Smooth muscle cell (in vitro differentiated cells): ENCODE data around the gene ZNF41. TPM values are rescaled to one million over a fixed set of nuclear protein-coding genes. Genes with fewer than 3 reads are reported as not detected.

ENCODE experiments used
- DNase-seq: peaks from one replicate; lab custom pipeline; 2025; ENCODE audit not compliant: unreplicated experiment; lab: John Stamatoyannopoulos, UW
- H2AFZ ChIP-seq: fragments of 200-600 bp; sonication (generic); 2 replicates; pipeline ENCODE4 v1.6.0; 2016; ENCODE audit warnings: antibody characterized with exemption, low read depth, mild to moderate bottlenecking
- H3F3A ChIP-seq: fragments of 200-600 bp; sonication (generic); 2 replicates; pipeline ENCODE4 v1.6.0; 2017; ENCODE audit warnings: antibody characterized with exemption, low read depth
- H3K27ac ChIP-seq: fragments of 200-600 bp; sonication (generic); 2 replicates; pipeline ENCODE4 v1.5.1; 2016; ENCODE audit warnings: low read depth, mild to moderate bottlenecking
- H3K27me3 ChIP-seq: fragments of 200-600 bp; sonication (generic); 2 replicates; pipeline ENCODE4 v1.6.1; 2016; ENCODE audit warnings: low read depth, mild to moderate bottlenecking
- H3K36me3 ChIP-seq: fragments of 200-600 bp; sonication (generic); 2 replicates; pipeline ENCODE4 v1.5.1; 2016; ENCODE audit warnings: low read depth
- H3K4me1 ChIP-seq: fragments of 200-600 bp; sonication (generic); 2 replicates; pipeline ENCODE4 v1.5.1; 2016; ENCODE audit warnings: low read depth
- H3K4me2 ChIP-seq: fragments of 200-600 bp; sonication (generic); 2 replicates; pipeline ENCODE4 v1.6.0; 2016; ENCODE audit warnings: mild to moderate bottlenecking
- H3K4me3 ChIP-seq: fragments of 200-600 bp; sonication (generic); 2 replicates; pipeline ENCODE4 v1.5.1; 2016; ENCODE audit warnings: mild to moderate bottlenecking
- H3K79me2 ChIP-seq: fragments of 200-600 bp; sonication (generic); 2 replicates; pipeline ENCODE4 v1.6.0; 2016; ENCODE audit warnings: low read depth, mild to moderate bottlenecking
- H3K9ac ChIP-seq: fragments of 200-600 bp; sonication (generic); 2 replicates; pipeline ENCODE4 v1.6.0; 2016; ENCODE audit warnings: low read depth
- H3K9me3 ChIP-seq: fragments of 200-600 bp; sonication (generic); replicated peaks from 2 replicates; pipeline ENCODE4 v1.5.1; 2016; ENCODE audit warnings: low read depth
- H4K20me1 ChIP-seq: fragments of 200-600 bp; sonication (generic); 2 replicates; pipeline ENCODE4 v1.6.0; 2016; ENCODE audit warnings: low read depth
- CTCF ChIP-seq: fragments of 200-600 bp; sonication (generic); IDR thresholded peaks from 2 replicates; pipeline ENCODE4 v1.5.1; 2017; ENCODE audit warnings: borderline replicate concordance, mild to moderate bottlenecking, antibody characterized with exemption; ENCODE audit not compliant: insufficient read depth, poor library complexity, severe bottlenecking
- WGBS: methylation state at CpG from one replicate; pipeline ENCODE4 v1.1.7; 2016; ENCODE audit warnings: low lambda C conversion rate; 5-methylcytosine and 5-hydroxymethylcytosine counted together
- polyA plus RNA-seq: library from polyadenylated mRNA; unstranded; fragments of >200 nt; fragmentation: Nextera tagmentation; extraction: Ambion mirVana; gene quantifications from 2 replicates; pipeline ENCODE4 v1.2.1, GENCODE V29; 2016
- total RNA-seq: library from RNA; depleted of rRNA; stranded (reverse); fragments of >200 nt; gene quantifications from 2 replicates; pipeline ENCODE4 v1.2.3, GENCODE V29; 2014

ZNF41 gene
- total and polyA plus RNA-seq, 2 experiments from 2014 or later: 4.6 TPM

DNA sequence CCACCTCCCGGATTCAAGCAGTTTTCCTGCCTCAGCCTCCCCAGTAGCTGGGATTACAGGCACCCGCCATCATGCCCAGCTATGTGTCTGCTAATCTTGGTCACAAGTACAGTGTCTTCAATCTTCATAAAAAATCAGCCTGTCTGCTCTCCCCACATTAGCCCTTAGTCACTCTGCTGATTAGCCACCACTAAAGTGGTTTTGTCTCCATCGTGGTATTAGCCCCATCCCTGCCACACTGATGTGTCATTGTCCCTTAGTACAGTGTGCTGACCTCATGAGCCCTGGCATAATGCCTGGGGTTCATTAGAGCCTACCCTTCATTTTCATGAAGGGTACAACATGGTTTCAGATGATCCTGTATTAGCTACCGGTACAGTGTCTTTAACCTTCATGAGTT lies 62.8 kb downstream of the ZNF41 start:
- no peak overlapping the region for H3K27ac ChIP-seq
- H3K36me3 ChIP-seq: no peaks in the 10 kb centered on the region
- H3K4me2 ChIP-seq: no peak overlapping the region
- no peak overlapping the region for H3K4me3 ChIP-seq
- H3K9ac ChIP-seq: no peak overlapping the region
- no peaks in the 10 kb centered on the region for H3K4me1 ChIP-seq
- WGBS: 68% methylated on average over 4 of the region's 4 CpGs
- H4K20me1 ChIP-seq: no peaks in the 10 kb centered on the region
- no peaks in the 10 kb centered on the region for H3K27me3 ChIP-seq
- no peak for TF ChIP-seq CTCF
- no peaks in the 10 kb centered on the region for H3K9me3 ChIP-seq
- H3F3A ChIP-seq: no peaks in the 10 kb centered on the region
- H3K79me2 ChIP-seq: no peaks in the 10 kb centered on the region
- H2AFZ ChIP-seq: no peak overlapping the region
- no peak for DNase-seq

DNA sequence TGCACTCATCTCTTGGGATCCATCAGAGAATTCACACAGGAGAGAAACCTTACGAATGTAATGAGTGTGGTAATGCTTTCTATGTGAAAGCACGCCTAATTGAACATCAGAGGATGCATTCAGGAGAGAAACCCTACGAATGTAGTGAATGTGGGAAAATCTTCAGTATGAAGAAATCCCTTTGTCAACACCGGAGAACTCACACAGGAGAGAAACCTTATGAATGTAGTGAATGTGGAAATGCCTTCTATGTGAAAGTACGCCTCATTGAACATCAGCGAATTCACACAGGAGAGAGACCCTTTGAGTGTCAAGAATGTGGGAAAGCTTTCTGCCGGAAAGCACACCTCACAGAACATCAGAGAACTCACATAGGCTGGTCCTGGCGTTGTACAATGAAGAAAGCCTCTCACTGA lies 69.8 kb downstream of the ZNF41 start:
- DNase-seq: no peak
- 84% methylated on average over 8 of the region's 8 CpGs for WGBS
- Histone ChIP-seq H3K27me3 (no peaks in the 10 kb centered on the region), H3F3A (no peaks in the 10 kb centered on the region), H3K4me2 (no peak overlapping the region), H3K79me2 (no peaks in the 10 kb centered on the region), H3K4me1 (no peaks in the 10 kb centered on the region), H3K27ac (no peak overlapping the region), H3K4me3 (no peak overlapping the region), H4K20me1 (no peaks in the 10 kb centered on the region), H3K9me3 (peaks cover 19% of the 10 kb centered on the region), H3K9ac (no peak overlapping the region), H3K36me3 (no peaks in the 10 kb centered on the region), H2AFZ (no peak overlapping the region)
- no peak for TF ChIP-seq CTCF

Other genes starting within 250 kb of the ZNF41 start
- gene ZNF157, start 112.6 kb downstream of the ZNF41 start, total RNA-seq: 0.22 TPM in 1 of 2 replicates, not detected in the other
- not detected in 2 replicates for gene ZNF157, start 112.6 kb downstream of the ZNF41 start, polyA plus RNA-seq
- gene ARAF, start 78.0 kb upstream of the ZNF41 start, total RNA-seq: 29.5 and 33.1 TPM in 2 replicates
- gene ARAF, start 78.0 kb upstream of the ZNF41 start, polyA plus RNA-seq: 63.1 and 72.8 TPM in 2 replicates
- 3,396 and 3,796 TPM in 2 replicates for gene TIMP1, start 99.2 kb upstream of the ZNF41 start, total RNA-seq
- gene TIMP1, start 99.2 kb upstream of the ZNF41 start, polyA plus RNA-seq: 14,304 and 15,830 TPM in 2 replicates
- 0.22 and 5.1 TPM in 2 replicates for gene SYN1, start 136.6 kb upstream of the ZNF41 start, total RNA-seq
- 9.1 and 13.3 TPM in 2 replicates for gene SYN1, start 136.6 kb upstream of the ZNF41 start, polyA plus RNA-seq
- 0.36 and 0.58 TPM in 2 replicates for gene CFP, start 146.7 kb upstream of the ZNF41 start, total RNA-seq
- gene CFP, start 146.7 kb upstream of the ZNF41 start, polyA plus RNA-seq: 1.3 and 1.7 TPM in 2 replicates
- gene ELK1, start 167.3 kb upstream of the ZNF41 start, total RNA-seq: 20.9 and 21.1 TPM in 2 replicates
- 29.3 and 33.2 TPM in 2 replicates for gene ELK1, start 167.3 kb upstream of the ZNF41 start, polyA plus RNA-seq
- gene UXT, start 176.0 kb upstream of the ZNF41 start, total RNA-seq: 166 and 230 TPM in 2 replicates
- gene UXT, start 176.0 kb upstream of the ZNF41 start, polyA plus RNA-seq: 198 and 204 TPM in 2 replicates